ENCODE data around the gene BEST4. TPM values are rescaled to one million over a fixed set of nuclear protein-coding genes. Genes with fewer than 3 reads are reported as not detected.

Gene BEST4
- total RNA-seq, 1 experiment from 2014 or later = not detected

Small RNA genes lying within 50 kb of the gene (small RNA-seq; reads per million reads assigned to genes)
- gene SNORD38A = 16.0 to 143 reads per million in 2 experiments
- gene SNORD38B = 0 reads per million in 2 experiments
- gene SNORD46 = 436 to 1,994 reads per million in 2 experiments
- gene SNORD55 = 0 reads per million in 2 experiments

Other genes with a start within 250 kb of the BEST4 start
- 2.3 and 4.5 TPM in 2 replicates for gene TMEM53, start 113.7 kb downstream of the BEST4 start, total RNA-seq (2014; rRNA removed; shearing (Covaris generic))
- 0.62 TPM in 1 of 2 replicates, not detected in the other for gene ARMH1, start 113.5 kb downstream of the BEST4 start, total RNA-seq (2014; rRNA removed; shearing (Covaris generic))
- gene RNU5D-1, start 57.0 kb downstream of the BEST4 start, total RNA-seq (2014; rRNA removed; shearing (Covaris generic)) = not detected in 2 replicates
- 43.6 and 49.8 TPM in 2 replicates for gene KIF2C, start 48.3 kb downstream of the BEST4 start, total RNA-seq (2014; rRNA removed; shearing (Covaris generic))
- 2,929 and 2,948 TPM in 2 replicates for gene RPS8, start 12.6 kb downstream of the BEST4 start, total RNA-seq (2014; rRNA removed; shearing (Covaris generic))
- gene PLK3, start 12.2 kb upstream of the BEST4 start, total RNA-seq (2014; rRNA removed; shearing (Covaris generic)) = 14.6 and 15.8 TPM in 2 replicates
- 0.25 TPM in 1 of 2 replicates, not detected in the other for gene DYNLT4, start 19.2 kb upstream of the BEST4 start, total RNA-seq (2014; rRNA removed; shearing (Covaris generic))
- 1.5 and 2.0 TPM in 2 replicates for gene BTBD19, start 20.4 kb upstream of the BEST4 start, total RNA-seq (2014; rRNA removed; shearing (Covaris generic))
- gene PTCH2, start 55.1 kb upstream of the BEST4 start, total RNA-seq (2014; rRNA removed; shearing (Covaris generic)) = 0.02 and 0.12 TPM in 2 replicates
- 22.8 and 23.0 TPM in 2 replicates for gene EIF2B3, start 198.4 kb upstream of the BEST4 start, total RNA-seq (2014; rRNA removed; shearing (Covaris generic))
- 13.5 and 13.6 TPM in 2 replicates for gene HECTD3, start 223.2 kb upstream of the BEST4 start, total RNA-seq (2014; rRNA removed; shearing (Covaris generic))
- gene UROD, start 224.1 kb upstream of the BEST4 start, total RNA-seq (2014; rRNA removed; shearing (Covaris generic)) = 88.6 and 89.2 TPM in 2 replicates